GM13977 (cell line): ENCODE measurements around the gene IPO4.

ENCODE experiments used
- DNase-seq: peaks from one replicate; pipeline ENCODE4 v3.0.0; 2012; ENCODE audit warnings: low spot score
- CTCF ChIP-seq: IDR thresholded peaks from 2 replicates; pipeline ENCODE4 v1.5.1; 2012; ENCODE audit warnings: mild to moderate bottlenecking, control low read depth; ENCODE audit not compliant: insufficient read depth; ENCODE audit errors: extremely low read depth, missing control alignments
- in situ Hi-C: fragments of 300-500 bp; cut with MboI; formaldehyde crosslinking; loops from one replicate; pipeline ENCODE4 v1.12.0; 2022; ENCODE audit warnings: low sequenced_read_pairs, low pct_unique_long_range_greater_than_20kb, mixed read lengths, inconsistent platforms; ENCODE audit not compliant: unreplicated experiment

IPO4 gene

GRCh38 chr14:24189460-24189859, 844 bp upstream of the IPO4 start:
- TF ChIP-seq CTCF: no peak
- in situ Hi-C loops: no loop called here
- DNase-seq: no peak

- in situ Hi-C loops: no loop called here
- no peak for TF ChIP-seq CTCF
- no peak for DNase-seq
These were observed 401 bp upstream of the IPO4 start for GRCh38 chr14:24189059-24189375.

DNA sequence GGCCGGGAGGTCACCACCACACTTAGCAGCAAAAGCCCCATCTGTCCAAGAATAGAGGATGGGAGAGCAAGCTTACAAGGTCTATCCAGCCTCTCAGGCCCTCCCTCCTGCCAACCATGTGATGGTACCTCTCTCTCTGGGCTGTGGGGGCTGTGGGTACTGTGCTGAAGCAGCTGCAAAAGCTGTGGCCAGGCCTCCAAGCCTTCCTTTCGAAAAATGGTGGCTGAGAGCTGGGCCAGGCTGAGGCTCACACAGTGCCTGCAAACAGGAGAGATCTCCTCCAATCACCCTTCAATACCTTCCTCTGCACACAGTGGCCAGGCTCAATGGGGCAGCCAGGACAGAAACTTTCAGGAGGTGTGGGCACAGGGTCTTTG, 1.1 kb downstream of the IPO4 start:
- in situ Hi-C loops: no loop called here
- no peak for DNase-seq
- no peak for TF ChIP-seq CTCF

- DNase-seq: no peak
- in situ Hi-C loops: no loop called here
- no peak for TF ChIP-seq CTCF
These were observed 1.6 kb downstream of the IPO4 start for GRCh38 chr14:24186831-24187538.

DNA sequence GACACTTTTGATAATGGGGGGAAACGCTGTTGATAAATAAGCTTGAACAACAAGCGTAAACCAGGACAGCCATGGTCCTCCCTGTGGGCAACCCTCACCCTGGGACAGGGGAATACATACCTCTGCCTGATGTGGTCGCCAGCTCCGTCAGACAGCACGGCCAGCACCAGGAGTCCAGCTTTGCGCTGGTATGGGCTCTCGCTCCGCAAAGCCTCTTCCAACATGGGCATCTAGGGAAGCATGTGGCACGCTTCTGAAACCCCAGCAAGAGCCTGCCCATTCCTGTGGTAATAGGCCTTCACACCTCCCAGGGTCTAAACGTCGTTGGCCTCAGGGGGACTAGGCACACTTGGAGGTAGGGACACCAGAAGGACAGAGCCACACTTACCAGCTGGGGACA, 2.9 kb downstream of the IPO4 start:
- no peak for DNase-seq
- no peak for TF ChIP-seq CTCF
- in situ Hi-C loops: no loop called here

DNA sequence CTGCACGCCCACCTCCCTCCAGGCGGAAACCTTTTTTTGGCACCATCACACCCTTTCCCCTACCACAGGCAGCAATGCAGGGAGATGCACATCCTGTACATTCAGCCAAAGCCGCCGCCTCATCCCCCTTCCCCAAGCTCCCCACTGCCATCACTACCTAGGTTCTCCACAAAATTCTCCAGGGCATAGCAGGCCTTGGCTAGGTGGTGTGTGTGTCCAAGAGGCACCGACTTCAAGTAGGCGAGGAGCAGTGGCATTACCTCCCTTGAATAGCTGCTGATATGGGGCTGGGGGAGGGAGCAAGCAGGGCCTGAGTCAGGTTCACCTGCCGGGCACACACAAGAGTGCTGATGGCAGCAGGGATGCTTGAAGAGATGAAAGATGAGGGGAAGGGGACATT, 3.6 kb downstream of the IPO4 start:
- in situ Hi-C loops: no loop called here
- no peak for TF ChIP-seq CTCF
- DNase-seq: no peak
